Lung (tissue), 12 donors: ENCODE measurements around the gene FAM43A. TPM values are rescaled to one million over a fixed set of nuclear protein-coding genes. Genes with fewer than 3 reads are reported as not detected.

Experiments used
- ATAC-seq: fragments of 200-7000 bp; cut with Tn5 transposase; one replicate; pipeline ENCODE4 v1.9.1; 2020; ENCODE audit warnings: moderate number of reproducible peaks; ENCODE audit not compliant: insufficient read depth, low FRiP score
- DNase-seq, 3 donors: peaks; one replicate each; pipeline ENCODE4 v3.0.0-alpha.2; 2013 to 2017
- H3K27ac ChIP-seq, 2 donors: one replicate each; pipeline ENCODE4 v1.5.1; 2013; ENCODE audit warnings: mild to moderate bottlenecking in 2 of 2, moderate library complexity in 2 of 2, control low read depth in 1 of 2, inconsistent platforms in 1 of 2, low read depth in 1 of 2, low read length in 1 of 2
- H3K27me3 ChIP-seq, 3 donors: one replicate each; pipeline ENCODE4 v1.5.1; 2013; ENCODE audit warnings: low read length in 2 of 3; ENCODE audit not compliant: control insufficient read depth in 3 of 3, insufficient read depth in 3 of 3
- H3K36me3 ChIP-seq, 4 donors: one replicate each; pipeline ENCODE4 v1.5.1; 2013; ENCODE audit warnings: low read length in 4 of 4, mild to moderate bottlenecking in 1 of 4, moderate library complexity in 1 of 4; ENCODE audit not compliant: control insufficient read depth in 4 of 4, insufficient read depth in 4 of 4
- H3K4me1 ChIP-seq, 5 donors: one replicate each; pipeline ENCODE4 v1.5.1; 2013; ENCODE audit warnings: low read length in 5 of 5, mild to moderate bottlenecking in 2 of 5, moderate library complexity in 1 of 5; ENCODE audit not compliant: control insufficient read depth in 5 of 5, insufficient read depth in 5 of 5
- H3K4me3 ChIP-seq: one replicate; pipeline ENCODE4 v1.5.1; 2013; ENCODE audit warnings: mild to moderate bottlenecking, control low read depth, moderate library complexity
- H3K9ac ChIP-seq, 2 donors: one replicate each; pipeline ENCODE4 v1.5.1; 2013; ENCODE audit warnings: low read length in 2 of 2, control low read depth in 1 of 2; ENCODE audit not compliant: insufficient read depth in 1 of 2
- H3K9me3 ChIP-seq, 4 donors: one replicate each; pipeline ENCODE4 v1.5.1; 2013; ENCODE audit warnings: low read length in 3 of 4, mild to moderate bottlenecking in 1 of 4, moderate library complexity in 1 of 4; ENCODE audit not compliant: control insufficient read depth in 4 of 4, insufficient read depth in 3 of 4
- CTCF ChIP-seq: IDR thresholded peaks from 2 replicates; pipeline ENCODE4 v1.5.1; 2012; ENCODE audit warnings: mild to moderate bottlenecking; ENCODE audit errors: control extremely low read depth, extremely low read depth
- WGBS, 2 donors: extraction: QIAGEN DNeasy Blood & Tissue Kit; methylation state at CpG; one replicate each; pipeline ENCODE4 v1.1.7; 2013; 5-methylcytosine and 5-hydroxymethylcytosine counted together
- polyA plus RNA-seq, 2 donors: library from polyadenylated mRNA; stranded (reverse); fragments of 200-250 nt; gene quantifications; one replicate each; pipeline ENCODE4 v1.2.1, GENCODE V29; 2013
- total RNA-seq, 2 donors: library from RNA; depleted of rRNA in 1 of 2; stranded (reverse); fragments of >200 nt in 1 of 2; gene quantifications; one replicate each; pipeline ENCODE4 v1.2.1, GENCODE V29; 2014 to 2021
- donor health status: control.
- donor health status: control.
- donor health status: Bipolar disorder and iron deficiency.
- donor health status: healthy.
- donor health status: DM: yes; HTN: yes; CAD: no.

FAM43A gene
- total and polyA plus RNA-seq, 4 donors, result 8.4 to 16.4 (median 14.7) TPM

- no peaks in the 10 kb centered on the region for H3K36me3 ChIP-seq
- H3K9me3 ChIP-seq, result no peaks in the 10 kb centered on the region
- H3K27me3 ChIP-seq, result peaks cover 0 to 4% (median 0%) of the 10 kb centered on the region in 3 donors
- TF ChIP-seq CTCF, result no peak
- H3K4me1 ChIP-seq, result peaks cover 3 to 14% (median 7%) of the 10 kb centered on the region in 5 donors
- DNase-seq (no peak), ATAC-seq (no peak)
- H3K9ac ChIP-seq, result no peak overlapping the region
- WGBS, 2 donors, result 57 to 68% methylated on average over 12 of the region's 12 CpGs
- no peak overlapping the region for H3K4me3 ChIP-seq
- no peak overlapping the region for H3K27ac ChIP-seq
Measured at GRCh38 chr3:194675081-194675640, 10.5 kb upstream of the FAM43A start.

- no peak overlapping the region for H3K4me3 ChIP-seq
- peaks cover 2 to 13% (median 7%) of the 10 kb centered on the region in 5 donors for H3K4me1 ChIP-seq
- no peaks in the 10 kb centered on the region for H3K36me3 ChIP-seq
- H3K9ac ChIP-seq, result no peak overlapping the region
- no peak overlapping the region for H3K27ac ChIP-seq
- TF ChIP-seq CTCF, result no peak
- 41 to 84% methylated on average over 4 of the region's 4 CpGs for WGBS, 2 donors
- H3K27me3 ChIP-seq, result peaks cover 0 to 4% (median 0%) of the 10 kb centered on the region in 3 donors
- H3K9me3 ChIP-seq, result no peaks in the 10 kb centered on the region
- no peak for DNase-seq
- no peak for ATAC-seq
Measured at GRCh38 chr3:194675680-194676079, 10.0 kb upstream of the FAM43A start.

- no peaks in the 10 kb centered on the region for H3K36me3 ChIP-seq
- H3K27ac ChIP-seq, result no peak overlapping the region
- peaks cover 0 to 4% (median 0%) of the 10 kb centered on the region in 3 donors for H3K27me3 ChIP-seq
- H3K4me1 ChIP-seq, result peaks cover 0 to 5% (median 0%) of the 10 kb centered on the region in 5 donors
- no peak overlapping the region for H3K4me3 ChIP-seq
- no peak for ATAC-seq
- no peaks in the 10 kb centered on the region for H3K9me3 ChIP-seq
- H3K9ac ChIP-seq, result no peak overlapping the region
- no peak for DNase-seq
- no peak for TF ChIP-seq CTCF
- 82 to 91% methylated on average over 1 of the region's 1 CpG for WGBS, 2 donors
Measured at GRCh38 chr3:194676471-194676870, 9.2 kb upstream of the FAM43A start.
